EL (cell line): Measurements from ENCODE around the gene PAF1.
A peak's percentile ranks its signal among the peaks of the same experiment; 100 is the strongest.
"Not testable (repeated sequence)": the region's sequence is repeated elsewhere in the genome, so short reads cannot be mapped to it uniquely, and the experiment has no call there.

Experiments used
- DNase-seq: peaks from one replicate; pipeline ENCODE4 v3.0.0-alpha.2; 2016

Gene PAF1

GRCh38 chr19:39380521-39381502 is 10.1 kb downstream of the PAF1 start:
- no peak for DNase-seq

GRCh38 chr19:39379865-39380396 is 11.0 kb downstream of the PAF1 start:
- DNase-seq = no peak

- DNase-seq = not testable (repeated sequence)
Observed at GRCh38 chr19:39379366-39379765, 11.5 kb downstream of the PAF1 start.

GRCh38 chr19:39377373-39378362 is 13.2 kb downstream of the PAF1 start:
- no peak for DNase-seq

GRCh38 chr19:39375929-39376328 is 15.0 kb downstream of the PAF1 start:
- no peak for DNase-seq

- DNase-seq = no peak
Observed at GRCh38 chr19:39372941-39373340, 18.0 kb downstream of the PAF1 start.

- peak; percentile 95 for DNase-seq
Observed at GRCh38 chr19:39372047-39372802, 18.7 kb downstream of the PAF1 start.

GRCh38 chr19:39370735-39371134 is 20.2 kb downstream of the PAF1 start:
- no peak for DNase-seq

- DNase-seq = no peak
Observed at GRCh38 chr19:39369200-39369599, 21.7 kb downstream of the PAF1 start.

- no peak for DNase-seq
Observed at GRCh38 chr19:39365531-39365930, 25.4 kb downstream of the PAF1 start.

GRCh38 chr19:39363901-39364457 is 26.9 kb downstream of the PAF1 start:
- peak; percentile 62 for DNase-seq

GRCh38 chr19:39362682-39363657 is 27.9 kb downstream of the PAF1 start:
- DNase-seq = peak; percentile 89

- DNase-seq = no peak
Observed at GRCh38 chr19:39360599-39360998, 30.3 kb downstream of the PAF1 start.

- no peak for DNase-seq
Observed at GRCh38 chr19:39359026-39359425, 31.9 kb downstream of the PAF1 start.

GRCh38 chr19:39356647-39357046 is 34.3 kb downstream of the PAF1 start:
- DNase-seq = no peak

GRCh38 chr19:39356073-39356472 is 34.8 kb downstream of the PAF1 start:
- no peak for DNase-seq

- no peak for DNase-seq
Observed at GRCh38 chr19:39355253-39355652, 35.7 kb downstream of the PAF1 start.

- no peak for DNase-seq
Observed at GRCh38 chr19:39352381-39353255, 38.3 kb downstream of the PAF1 start.

GRCh38 chr19:39351537-39352064 is 39.3 kb downstream of the PAF1 start:
- peak; percentile 15 for DNase-seq
